MV-4-11 (cell line): ENCODE measurements around the gene GCSAM.
"Not testable (repeated sequence)": the region's sequence is repeated elsewhere in the genome, so short reads cannot be mapped to it uniquely, and the experiment has no call there.

Source experiments
- DNase-seq: peaks from one replicate; lab custom pipeline; 2025; lab: John Stamatoyannopoulos, UW

GCSAM gene

DNA sequence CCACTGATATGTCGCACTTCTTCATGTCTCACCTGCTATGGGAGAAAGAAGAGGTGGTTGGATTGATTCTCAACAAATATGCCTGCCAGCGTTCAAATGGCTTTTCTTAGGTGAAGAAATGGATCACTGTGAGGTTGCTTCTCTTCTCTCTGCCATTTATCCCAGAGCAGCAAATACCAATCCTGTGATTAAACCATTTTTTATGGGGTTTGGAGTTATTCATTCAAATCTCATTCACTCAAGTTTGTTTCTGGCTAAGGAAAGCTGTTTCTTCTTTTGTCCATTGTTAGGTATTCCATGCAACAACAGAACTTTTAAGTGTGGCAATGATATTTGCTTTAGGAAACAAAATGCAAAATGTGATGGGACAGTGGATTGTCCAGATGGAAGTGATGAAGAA, 59.0 kb downstream of the GCSAM start:
- DNase-seq: no peak

DNA sequence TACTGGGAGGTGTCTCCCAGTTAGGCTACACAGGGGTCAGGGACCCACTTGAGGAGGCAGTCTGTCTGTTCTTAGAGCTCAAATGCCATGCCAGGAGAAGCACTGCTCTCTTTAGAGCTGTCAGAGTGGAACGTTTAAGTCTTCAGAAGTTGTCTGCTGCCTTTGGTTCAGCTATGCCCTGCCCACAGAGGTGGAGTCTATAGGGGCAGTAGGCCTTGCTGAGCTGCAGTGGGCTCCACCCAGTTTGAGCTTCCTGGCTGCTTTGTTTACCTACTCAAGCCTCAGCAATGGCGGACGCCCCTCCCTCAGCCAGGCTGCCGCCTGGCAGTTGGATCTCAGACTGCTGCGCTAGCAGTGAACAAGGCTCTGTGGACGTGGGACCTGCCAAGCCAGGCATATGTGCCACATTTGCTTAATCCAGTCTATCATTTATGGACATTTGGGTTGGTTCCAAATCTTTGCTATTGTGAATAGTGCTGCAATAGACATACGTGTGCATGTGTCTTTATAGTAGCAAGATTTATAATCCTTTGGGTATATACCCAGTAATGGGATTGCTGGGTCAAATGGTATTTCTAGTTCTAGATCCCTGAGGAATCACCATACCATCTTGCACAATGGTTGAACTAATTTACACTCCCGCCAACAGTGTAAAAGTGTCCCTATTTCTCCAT, 60.5 kb downstream of the GCSAM start:
- DNase-seq: not testable (repeated sequence)
